Measurements from ENCODE around the gene MRPS26. TPM values are rescaled to one million over a fixed set of nuclear protein-coding genes. Genes with fewer than 3 reads are reported as not detected.

MRPS26 gene
- total and polyA plus RNA-seq, 4 donors, result 26.9 to 65.2 (median 40.3) TPM

DNA sequence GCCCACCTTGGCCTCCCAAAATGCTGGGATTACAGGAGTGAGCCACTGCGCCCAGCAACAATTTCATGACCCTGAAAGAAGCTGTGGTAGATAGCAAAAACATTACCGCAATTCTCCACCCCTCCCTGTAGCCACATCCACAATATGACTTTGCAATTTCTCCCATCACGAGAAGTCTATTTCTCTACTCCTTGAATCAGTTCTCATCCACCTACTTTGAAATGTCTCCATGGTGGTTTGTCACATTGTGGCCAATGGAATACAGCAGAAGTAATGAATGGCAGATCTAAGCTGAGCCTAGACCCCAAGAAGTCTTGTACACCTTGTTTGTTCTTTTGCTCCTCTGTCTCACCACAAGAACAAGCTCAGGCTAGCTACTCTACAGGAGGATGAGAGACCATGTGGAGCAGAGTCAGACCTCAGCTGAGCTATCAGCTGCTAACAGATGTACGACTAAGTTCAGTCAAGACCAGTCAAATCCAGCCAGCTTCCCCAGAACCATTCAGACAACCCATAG lies 31.8 kb downstream of the MRPS26 start:
- Histone ChIP-seq H3K27me3 (ENCODE audit: control insufficient read depth in 4 of 4, insufficient read depth in 4 of 4, low read length in 3 of 4) (no peaks in the 10 kb centered on the region), H3K9me3 (ENCODE audit: control insufficient read depth in 4 of 4, low read length in 3 of 4) (no peaks in the 10 kb centered on the region), H3K4me1 (ENCODE audit: control insufficient read depth in 4 of 4, insufficient read depth in 4 of 4, low read length in 3 of 4) (peaks cover 10 to 28% (median 17%) of the 10 kb centered on the region in 4 donors), H3K9ac (ENCODE audit: low read depth in 1 of 2, low read length in 2 of 2) (no peak overlapping the region), H3K36me3 (ENCODE audit: control insufficient read depth in 4 of 4, insufficient read depth in 3 of 4, low read depth in 1 of 4, low read length in 3 of 4) (no peaks in the 10 kb centered on the region), H3K4me3 (ENCODE audit: low read depth in 1 of 3, low read length in 3 of 3) (no peak overlapping the region), H3K27ac (ENCODE audit: low read depth in 1 of 2, low read length in 2 of 2) (no peak overlapping the region)
- TF ChIP-seq NR2F2 (IDR thresholded peaks at IDR 0.05), result no peak
- TF ChIP-seq, protein P1, sequence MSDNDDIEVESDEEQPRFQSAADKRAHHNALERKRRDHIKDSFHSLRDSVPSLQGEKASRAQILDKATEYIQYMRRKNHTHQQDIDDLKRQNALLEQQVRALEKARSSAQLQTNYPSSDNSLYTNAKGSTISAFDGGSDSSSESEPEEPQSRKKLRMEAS (IDR thresholded peaks at IDR 0.05), result no peak
- no peak for TF ChIP-seq TAF1 (conservative IDR thresholded peaks at IDR 0.05)
- TF ChIP-seq, protein P2, sequence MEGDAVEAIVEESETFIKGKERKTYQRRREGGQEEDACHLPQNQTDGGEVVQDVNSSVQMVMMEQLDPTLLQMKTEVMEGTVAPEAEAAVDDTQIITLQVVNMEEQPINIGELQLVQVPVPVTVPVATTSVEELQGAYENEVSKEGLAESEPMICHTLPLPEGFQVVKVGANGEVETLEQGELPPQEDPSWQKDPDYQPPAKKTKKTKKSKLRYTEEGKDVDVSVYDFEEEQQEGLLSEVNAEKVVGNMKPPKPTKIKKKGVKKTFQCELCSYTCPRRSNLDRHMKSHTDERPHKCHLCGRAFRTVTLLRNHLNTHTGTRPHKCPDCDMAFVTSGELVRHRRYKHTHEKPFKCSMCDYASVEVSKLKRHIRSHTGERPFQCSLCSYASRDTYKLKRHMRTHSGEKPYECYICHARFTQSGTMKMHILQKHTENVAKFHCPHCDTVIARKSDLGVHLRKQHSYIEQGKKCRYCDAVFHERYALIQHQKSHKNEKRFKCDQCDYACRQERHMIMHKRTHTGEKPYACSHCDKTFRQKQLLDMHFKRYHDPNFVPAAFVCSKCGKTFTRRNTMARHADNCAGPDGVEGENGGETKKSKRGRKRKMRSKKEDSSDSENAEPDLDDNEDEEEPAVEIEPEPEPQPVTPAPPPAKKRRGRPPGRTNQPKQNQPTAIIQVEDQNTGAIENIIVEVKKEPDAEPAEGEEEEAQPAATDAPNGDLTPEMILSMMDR (IDR thresholded peaks at IDR 0.05; ENCODE audit: low read depth, low read length, missing input control), result no peak
- no peak for TF ChIP-seq EGR1 (IDR thresholded peaks at IDR 0.05; ENCODE audit: low read depth in 2 of 2)
- no peak for TF ChIP-seq FOXA2 (IDR thresholded peaks at IDR 0.05)
- TF ChIP-seq FOXA1 (IDR thresholded peaks at IDR 0.05), result no peak
- no peak for TF ChIP-seq YY1 (IDR thresholded peaks at IDR 0.05)
- TF ChIP-seq, protein P3, sequence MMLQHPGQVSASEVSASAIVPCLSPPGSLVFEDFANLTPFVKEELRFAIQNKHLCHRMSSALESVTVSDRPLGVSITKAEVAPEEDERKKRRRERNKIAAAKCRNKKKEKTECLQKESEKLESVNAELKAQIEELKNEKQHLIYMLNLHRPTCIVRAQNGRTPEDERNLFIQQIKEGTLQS (IDR thresholded peaks at IDR 0.05), result no peak
- no peak for TF ChIP-seq HNF4G (IDR thresholded peaks at IDR 0.05)
- TF ChIP-seq, protein P4, sequence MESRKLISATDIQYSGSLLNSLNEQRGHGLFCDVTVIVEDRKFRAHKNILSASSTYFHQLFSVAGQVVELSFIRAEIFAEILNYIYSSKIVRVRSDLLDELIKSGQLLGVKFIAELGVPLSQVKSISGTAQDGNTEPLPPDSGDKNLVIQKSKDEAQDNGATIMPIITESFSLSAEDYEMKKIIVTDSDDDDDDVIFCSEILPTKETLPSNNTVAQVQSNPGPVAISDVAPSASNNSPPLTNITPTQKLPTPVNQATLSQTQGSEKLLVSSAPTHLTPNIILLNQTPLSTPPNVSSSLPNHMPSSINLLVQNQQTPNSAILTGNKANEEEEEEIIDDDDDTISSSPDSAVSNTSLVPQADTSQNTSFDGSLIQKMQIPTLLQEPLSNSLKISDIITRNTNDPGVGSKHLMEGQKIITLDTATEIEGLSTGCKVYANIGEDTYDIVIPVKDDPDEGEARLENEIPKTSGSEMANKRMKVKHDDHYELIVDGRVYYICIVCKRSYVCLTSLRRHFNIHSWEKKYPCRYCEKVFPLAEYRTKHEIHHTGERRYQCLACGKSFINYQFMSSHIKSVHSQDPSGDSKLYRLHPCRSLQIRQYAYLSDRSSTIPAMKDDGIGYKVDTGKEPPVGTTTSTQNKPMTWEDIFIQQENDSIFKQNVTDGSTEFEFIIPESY (IDR thresholded peaks at IDR 0.05), result no peak
- no peak for TF ChIP-seq JUND (IDR thresholded peaks at IDR 0.05)
- TF ChIP-seq RXRA (IDR thresholded peaks at IDR 0.05), result no peak
- no peak for DNase-seq (ENCODE audit: low spot score)
- WGBS, result 83% methylated on average over 4 of the region's 4 CpGs

DNA sequence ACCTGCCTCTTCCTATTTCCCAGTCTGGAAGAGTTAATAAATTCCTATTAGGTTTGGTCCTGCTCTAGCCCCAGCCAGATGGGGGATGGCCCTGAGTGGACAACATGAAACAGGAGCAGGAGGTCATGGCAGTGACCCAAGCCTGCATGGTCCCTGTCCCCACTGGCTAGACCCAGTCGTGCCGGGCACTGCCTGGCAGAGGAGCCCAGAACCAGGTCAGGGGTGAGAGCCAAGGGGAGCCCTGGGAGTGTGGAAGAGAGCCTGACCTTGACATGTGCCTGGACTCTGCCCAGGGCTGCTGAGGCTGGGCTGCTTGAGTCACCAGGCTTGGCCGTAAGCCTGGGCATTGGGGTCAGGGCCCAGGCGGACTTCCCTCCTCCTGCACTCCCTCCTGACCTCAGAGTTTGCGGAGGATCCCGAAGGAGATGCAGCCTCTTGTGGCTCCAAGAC lies 35.1 kb downstream of the MRPS26 start:
- peaks cover 13 to 26% (median 16%) of the 10 kb centered on the region in 4 donors for H3K4me1 ChIP-seq (ENCODE audit: control insufficient read depth in 4 of 4, insufficient read depth in 4 of 4, low read length in 3 of 4)
- no peaks in the 10 kb centered on the region for H3K36me3 ChIP-seq (ENCODE audit: control insufficient read depth in 4 of 4, insufficient read depth in 3 of 4, low read depth in 1 of 4, low read length in 3 of 4)
- no peak overlapping the region for H3K27ac ChIP-seq (ENCODE audit: low read depth in 1 of 2, low read length in 2 of 2)
- DNase-seq (ENCODE audit: low spot score), result no peak
- H3K9ac ChIP-seq (ENCODE audit: low read depth in 1 of 2, low read length in 2 of 2), result no peak overlapping the region
- no peaks in the 10 kb centered on the region for H3K27me3 ChIP-seq (ENCODE audit: control insufficient read depth in 4 of 4, insufficient read depth in 4 of 4, low read length in 3 of 4)
- WGBS, result 18% methylated on average over 6 of the region's 6 CpGs
- no peak overlapping the region for H3K4me3 ChIP-seq (ENCODE audit: low read depth in 1 of 3, low read length in 3 of 3)
- no peaks in the 10 kb centered on the region for H3K9me3 ChIP-seq (ENCODE audit: control insufficient read depth in 4 of 4, low read length in 3 of 4)
- TF ChIP-seq NR2F2 (IDR thresholded peaks at IDR 0.05) (peak; percentile 96), FOXA1 (IDR thresholded peaks at IDR 0.05) (no peak), JUND (IDR thresholded peaks at IDR 0.05) (peak; percentile 86 to 87), HNF4G (IDR thresholded peaks at IDR 0.05) (peak; percentile 80), RAD21 (IDR thresholded peaks at IDR 0.05) (peak in 1 of 2 donors; percentile 52), EGR1 (IDR thresholded peaks at IDR 0.05; ENCODE audit: low read depth in 2 of 2) (peak in 1 of 2 donors; percentile 44), GABPA (IDR thresholded peaks at IDR 0.05 in 1 of 2, conservative IDR thresholded peaks at IDR 0.05 in 1 of 2) (no peak), TAF1 (conservative IDR thresholded peaks at IDR 0.05) (no peak), HNF4A (conservative IDR thresholded peaks at IDR 0.05) (peak; percentile 91 to 95), RXRA (IDR thresholded peaks at IDR 0.05) (peak; percentile 99), FOXA2 (IDR thresholded peaks at IDR 0.05) (no peak)
- TF ChIP-seq, protein P4 (IDR thresholded peaks at IDR 0.05), result peak; percentile 53
- TF ChIP-seq, protein P1 (IDR thresholded peaks at IDR 0.05), result peak; percentile 75
- TF ChIP-seq, protein P5, sequence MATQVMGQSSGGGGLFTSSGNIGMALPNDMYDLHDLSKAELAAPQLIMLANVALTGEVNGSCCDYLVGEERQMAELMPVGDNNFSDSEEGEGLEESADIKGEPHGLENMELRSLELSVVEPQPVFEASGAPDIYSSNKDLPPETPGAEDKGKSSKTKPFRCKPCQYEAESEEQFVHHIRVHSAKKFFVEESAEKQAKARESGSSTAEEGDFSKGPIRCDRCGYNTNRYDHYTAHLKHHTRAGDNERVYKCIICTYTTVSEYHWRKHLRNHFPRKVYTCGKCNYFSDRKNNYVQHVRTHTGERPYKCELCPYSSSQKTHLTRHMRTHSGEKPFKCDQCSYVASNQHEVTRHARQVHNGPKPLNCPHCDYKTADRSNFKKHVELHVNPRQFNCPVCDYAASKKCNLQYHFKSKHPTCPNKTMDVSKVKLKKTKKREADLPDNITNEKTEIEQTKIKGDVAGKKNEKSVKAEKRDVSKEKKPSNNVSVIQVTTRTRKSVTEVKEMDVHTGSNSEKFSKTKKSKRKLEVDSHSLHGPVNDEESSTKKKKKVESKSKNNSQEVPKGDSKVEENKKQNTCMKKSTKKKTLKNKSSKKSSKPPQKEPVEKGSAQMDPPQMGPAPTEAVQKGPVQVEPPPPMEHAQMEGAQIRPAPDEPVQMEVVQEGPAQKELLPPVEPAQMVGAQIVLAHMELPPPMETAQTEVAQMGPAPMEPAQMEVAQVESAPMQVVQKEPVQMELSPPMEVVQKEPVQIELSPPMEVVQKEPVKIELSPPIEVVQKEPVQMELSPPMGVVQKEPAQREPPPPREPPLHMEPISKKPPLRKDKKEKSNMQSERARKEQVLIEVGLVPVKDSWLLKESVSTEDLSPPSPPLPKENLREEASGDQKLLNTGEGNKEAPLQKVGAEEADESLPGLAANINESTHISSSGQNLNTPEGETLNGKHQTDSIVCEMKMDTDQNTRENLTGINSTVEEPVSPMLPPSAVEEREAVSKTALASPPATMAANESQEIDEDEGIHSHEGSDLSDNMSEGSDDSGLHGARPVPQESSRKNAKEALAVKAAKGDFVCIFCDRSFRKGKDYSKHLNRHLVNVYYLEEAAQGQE (IDR thresholded peaks at IDR 0.05), result no peak
- TF ChIP-seq, protein P3 (IDR thresholded peaks at IDR 0.05), result no peak
- TF ChIP-seq, protein P2 (IDR thresholded peaks at IDR 0.05; ENCODE audit: low read depth, low read length, missing input control), result no peak
